ENCODE measurements around the gene SYT9.

Gene SYT9

GRCh38 chr11:7341551-7341950 is 89.8 kb downstream of the SYT9 start:
- DNase-seq (ENCODE audit: low read depth in 3 of 3) = no peak

- no peak for DNase-seq (ENCODE audit: low read depth in 3 of 3)
These were observed 96.1 kb downstream of the SYT9 start for GRCh38 chr11:7347611-7348431.

GRCh38 chr11:7348432-7349304 is 97.0 kb downstream of the SYT9 start:
- DNase-seq (ENCODE audit: low read depth in 3 of 3) = no peak

- no peak for DNase-seq (ENCODE audit: low read depth in 3 of 3)
These were observed 99.5 kb downstream of the SYT9 start for GRCh38 chr11:7351228-7351627.

- DNase-seq (ENCODE audit: low read depth in 3 of 3) = no peak
These were observed 101.4 kb downstream of the SYT9 start for GRCh38 chr11:7353100-7353499.

GRCh38 chr11:7364660-7365059 is 113.0 kb downstream of the SYT9 start:
- DNase-seq (ENCODE audit: low read depth in 3 of 3) = no peak

GRCh38 chr11:7367803-7368202 is 116.1 kb downstream of the SYT9 start:
- DNase-seq (ENCODE audit: low read depth in 3 of 3) = no peak

- DNase-seq (ENCODE audit: low read depth in 3 of 3) = no peak
These were observed 124.7 kb downstream of the SYT9 start for GRCh38 chr11:7376386-7376785.

GRCh38 chr11:7381937-7382336 is 130.2 kb downstream of the SYT9 start:
- no peak for DNase-seq (ENCODE audit: low read depth in 3 of 3)

- DNase-seq (ENCODE audit: low read depth in 3 of 3) = no peak
These were observed 131.7 kb downstream of the SYT9 start for GRCh38 chr11:7383406-7383805.

GRCh38 chr11:7384691-7385090 is 133.0 kb downstream of the SYT9 start:
- DNase-seq (ENCODE audit: low read depth in 3 of 3) = no peak

- DNase-seq (ENCODE audit: low read depth in 3 of 3) = no peak
These were observed 133.8 kb downstream of the SYT9 start for GRCh38 chr11:7385532-7385931.

GRCh38 chr11:7413961-7414915 is 162.5 kb downstream of the SYT9 start:
- no peak for DNase-seq (ENCODE audit: low read depth in 3 of 3)

GRCh38 chr11:7414973-7415817 is 163.5 kb downstream of the SYT9 start:
- DNase-seq (ENCODE audit: low read depth in 3 of 3) = no peak

GRCh38 chr11:7416080-7416479 is 164.4 kb downstream of the SYT9 start:
- DNase-seq (ENCODE audit: low read depth in 3 of 3) = no peak

- no peak for DNase-seq (ENCODE audit: low read depth in 3 of 3)
These were observed 165.6 kb downstream of the SYT9 start for GRCh38 chr11:7417328-7417727.

GRCh38 chr11:7418061-7418460 is 166.4 kb downstream of the SYT9 start:
- no peak for DNase-seq (ENCODE audit: low read depth in 3 of 3)

- no peak for DNase-seq (ENCODE audit: low read depth in 3 of 3)
These were observed 167.2 kb downstream of the SYT9 start for GRCh38 chr11:7418906-7419305.

GRCh38 chr11:7421136-7421535 is 169.4 kb downstream of the SYT9 start:
- DNase-seq (ENCODE audit: low read depth in 3 of 3) = no peak

- no peak for DNase-seq (ENCODE audit: low read depth in 3 of 3)
These were observed 171.0 kb downstream of the SYT9 start for GRCh38 chr11:7422544-7423331.
